GM18505 (cell line): ENCODE data around the gene FZR1.

ENCODE experiments used
- ATAC-seq: cut with Tn5 transposase; IDR thresholded peaks from one replicate; pipeline ENCODE4 v1.9.1; 2021; ENCODE audit not compliant: unreplicated experiment
- POLR2A ChIP-seq: IDR thresholded peaks from 4 replicates; pipeline ENCODE4 v1.6.1; 2011; ENCODE audit warnings: borderline replicate concordance; ENCODE audit not compliant: insufficient read depth, insufficient read length; ENCODE audit errors: extremely low read depth

Gene FZR1

DNA sequence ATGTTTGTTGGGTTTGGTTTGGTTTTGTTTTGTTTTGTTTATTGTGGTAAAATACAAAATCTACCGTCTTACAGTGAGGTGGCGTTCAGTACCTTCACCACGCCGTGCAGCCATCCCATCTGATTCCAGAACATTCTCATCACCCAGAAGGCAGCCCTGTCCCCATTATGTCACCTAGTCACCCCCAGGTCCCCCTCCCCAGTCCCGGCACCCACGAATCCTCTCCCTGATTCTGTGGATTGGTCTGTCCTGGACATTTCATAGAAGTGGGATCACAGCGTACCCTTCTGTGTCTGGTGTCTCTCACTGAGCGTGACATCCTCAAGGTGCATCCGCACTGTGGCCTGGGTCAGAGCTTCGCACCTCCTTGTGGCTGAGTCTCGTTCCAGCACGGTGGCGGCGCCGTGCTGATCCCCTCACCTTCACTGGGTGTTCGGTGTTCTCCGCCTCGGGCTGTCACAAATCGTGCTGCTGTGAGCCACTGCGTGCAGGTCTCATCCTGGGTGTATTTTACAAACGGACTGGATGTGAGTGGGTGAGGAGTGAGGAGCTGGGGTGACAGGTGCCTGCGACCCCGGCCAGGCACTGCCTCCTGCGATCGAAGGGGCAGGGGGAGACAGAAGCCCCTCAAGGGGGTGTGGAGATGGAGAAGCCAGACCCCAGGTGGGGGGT, 32.3 kb downstream of the FZR1 start:
- no peak for ATAC-seq
- no peak for TF ChIP-seq POLR2A

DNA sequence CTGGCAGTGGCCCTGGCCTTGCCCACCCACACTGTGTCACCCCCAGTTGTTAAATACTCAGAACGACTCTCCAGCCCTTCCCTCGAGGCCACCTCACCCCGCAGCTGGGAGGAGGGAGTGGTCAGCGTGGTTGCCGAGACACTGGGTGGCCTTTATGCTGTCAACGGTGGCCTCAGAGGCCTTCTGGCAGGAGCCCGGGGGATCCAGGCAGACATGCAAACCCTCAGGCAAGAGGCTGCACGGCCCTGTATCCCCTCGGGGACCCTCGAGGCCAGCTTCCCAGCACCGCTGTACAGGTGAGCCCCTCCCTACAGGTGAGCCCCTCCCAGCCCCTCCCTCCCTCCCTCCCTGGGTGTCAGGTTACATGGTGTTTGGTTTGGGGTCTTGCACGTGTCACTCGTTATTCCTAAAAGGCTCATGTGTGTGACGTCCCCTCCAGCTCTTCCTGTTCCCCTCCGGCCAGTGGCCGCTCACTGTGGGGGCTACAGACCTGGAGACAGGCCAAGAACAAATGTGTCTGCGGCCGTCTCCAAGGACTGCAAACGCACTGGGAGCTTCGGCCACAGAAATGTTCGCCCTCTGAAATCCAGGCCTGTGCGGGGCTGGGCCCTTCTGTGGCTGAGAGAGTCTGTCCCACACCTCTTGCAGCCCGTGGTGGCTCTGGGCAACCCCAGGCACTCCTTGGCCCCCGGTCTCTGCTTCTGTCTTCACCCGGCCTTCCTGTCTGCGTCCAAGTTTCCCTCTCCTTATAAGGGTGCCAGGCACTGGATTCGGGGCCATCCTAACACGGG, 33.0 kb downstream of the FZR1 start, which contains the start of gene TEKTIP1:
Gene TEKTIP1 (plus strand): TSS at position 210 of the 791 bp plus-strand sequence. CDS start 4 bp downstream, at position 214.
- no peak for TF ChIP-seq POLR2A
- ATAC-seq, result no peak

DNA sequence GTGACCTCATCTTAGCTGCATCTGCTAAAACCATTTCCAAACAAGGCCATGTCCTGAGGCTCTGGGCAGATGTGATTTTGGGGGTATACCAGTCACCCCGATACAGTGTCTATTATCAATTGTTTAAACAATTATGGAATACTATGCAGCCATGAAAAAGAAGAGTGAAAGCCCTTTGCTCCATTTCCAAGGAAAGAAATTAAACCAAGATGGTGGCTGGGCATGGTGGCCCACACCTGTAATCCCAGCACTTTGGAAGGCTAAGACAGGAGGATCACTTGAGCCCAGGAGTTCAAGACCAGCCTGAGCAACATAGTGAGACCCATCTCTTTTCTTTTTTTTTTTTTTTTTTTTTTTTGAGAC, 33.6 kb downstream of the FZR1 start:
- no peak for TF ChIP-seq POLR2A
- no peak for ATAC-seq

DNA sequence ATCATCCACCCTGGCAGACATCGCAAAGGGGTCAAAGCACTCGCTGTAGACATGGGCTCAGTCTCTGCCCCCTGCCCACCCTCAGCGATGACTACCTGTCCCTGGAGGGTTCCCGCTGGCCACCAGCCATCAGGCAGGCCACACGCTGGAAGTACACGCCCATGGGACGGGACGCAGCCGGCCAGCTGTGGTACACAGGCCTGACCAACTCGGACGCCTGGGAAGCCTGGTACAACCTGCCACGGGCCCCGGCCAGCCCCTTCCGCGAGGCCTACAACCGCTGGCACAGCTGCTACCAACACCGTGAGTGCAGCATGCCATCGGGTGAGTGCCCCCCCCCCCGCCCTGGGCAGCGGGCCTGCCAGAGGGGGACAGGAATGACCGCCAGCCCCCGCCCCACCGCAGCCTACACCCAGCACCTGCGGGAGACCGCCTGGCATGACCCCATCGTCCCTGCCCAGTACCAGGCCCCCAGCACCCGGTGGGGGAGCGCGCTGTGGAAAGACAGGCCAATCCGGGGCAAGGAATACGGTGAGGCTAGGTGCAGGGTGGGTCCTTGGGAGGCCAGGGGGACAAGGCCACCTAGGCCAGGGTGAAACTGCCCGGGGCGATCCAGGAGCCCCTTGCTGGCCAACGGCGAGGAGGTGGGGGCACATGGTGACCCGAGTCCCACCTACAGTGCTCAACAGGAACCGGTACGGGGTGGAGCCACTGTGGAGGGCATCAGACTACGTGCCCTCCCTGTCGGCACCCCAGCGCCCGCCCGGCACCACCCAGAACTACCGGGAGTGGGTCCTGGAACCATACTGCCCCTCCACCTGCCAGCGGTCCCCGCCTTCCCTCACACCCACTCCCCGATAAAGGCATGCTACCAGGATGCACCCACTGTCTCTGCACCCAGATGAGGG, 37.3 kb downstream of the FZR1 start:
- no peak for TF ChIP-seq POLR2A
- ATAC-seq, result no peak

DNA sequence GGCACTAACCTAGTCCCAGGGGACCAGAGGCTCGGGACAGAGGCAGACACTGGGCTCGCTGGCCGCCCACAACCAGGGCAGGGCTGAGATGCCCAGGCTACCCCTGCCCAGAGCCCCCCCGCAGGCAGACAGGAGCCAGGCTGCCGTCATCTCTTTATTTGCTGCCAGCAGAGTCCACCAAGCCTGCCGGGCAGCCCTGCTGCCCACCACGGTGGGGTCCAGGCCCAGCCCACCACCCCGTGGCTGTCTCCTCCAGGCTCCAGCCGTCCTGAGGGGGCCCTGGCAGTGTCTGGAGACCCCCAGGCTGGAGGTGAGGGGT, 37.9 kb downstream of the FZR1 start:
- TF ChIP-seq POLR2A, result no peak
- ATAC-seq, result no peak

DNA sequence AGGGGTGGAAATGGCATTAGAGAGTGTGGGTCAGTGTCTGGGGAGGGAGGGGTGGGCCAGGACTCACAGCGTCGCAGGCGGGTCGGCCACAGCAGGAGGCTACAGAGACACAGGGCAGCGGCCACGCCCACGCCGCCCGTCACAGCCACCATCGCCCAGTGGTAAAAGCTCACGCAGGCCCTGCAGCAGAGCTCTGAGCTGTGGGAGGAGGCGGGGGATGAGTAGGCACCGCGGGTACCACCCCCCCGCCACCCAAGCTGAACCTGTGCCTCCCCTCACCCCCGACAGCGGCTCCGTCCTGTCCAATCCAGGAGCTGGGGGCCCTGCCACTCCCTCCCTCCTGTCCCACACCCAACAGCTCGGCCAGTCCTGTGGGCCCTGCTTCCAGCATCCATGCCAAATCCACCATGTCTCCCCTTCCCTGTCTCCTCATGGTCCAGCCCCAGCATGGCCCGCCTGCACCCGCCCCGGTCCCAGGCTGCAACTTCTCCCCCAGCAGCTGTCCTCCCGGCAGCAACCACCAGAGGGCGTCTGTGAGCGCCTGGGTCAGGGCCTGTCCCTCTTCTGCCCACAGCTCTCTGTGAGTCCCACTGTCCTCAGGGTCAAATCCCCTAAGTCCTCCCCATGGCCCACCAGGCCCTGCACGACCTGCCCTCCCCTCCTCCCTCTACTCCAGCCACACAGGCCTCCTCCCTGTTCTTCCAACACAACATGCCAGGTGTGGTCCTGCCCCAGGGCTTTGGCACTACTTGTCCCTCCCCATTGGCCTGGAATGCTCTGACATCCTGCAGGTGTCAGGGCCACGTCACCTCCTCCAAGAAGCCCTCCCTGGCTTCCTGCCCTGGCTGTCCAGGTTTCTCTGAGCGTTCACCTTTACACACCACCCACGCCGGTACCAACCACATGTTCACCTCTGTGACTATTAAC, 38.9 kb downstream of the FZR1 start:
- no peak for TF ChIP-seq POLR2A
- no peak for ATAC-seq

DNA sequence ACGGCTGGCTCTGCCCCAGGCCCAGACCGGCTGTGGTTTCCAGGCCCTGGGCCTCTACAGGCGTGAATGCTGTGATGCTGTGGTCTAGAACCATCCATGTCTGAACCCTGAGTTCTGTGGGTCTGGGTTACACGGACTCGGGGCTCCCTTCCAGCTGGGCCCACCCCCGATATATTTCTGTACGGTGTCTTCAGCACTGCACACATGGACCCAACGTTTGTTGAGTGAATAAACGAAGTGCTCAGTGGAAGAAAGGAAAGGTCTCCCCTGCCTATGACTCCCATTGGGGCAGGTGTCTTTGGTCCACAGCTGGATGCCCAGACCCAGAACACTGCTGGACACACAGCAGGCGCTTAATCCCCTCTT, 39.5 kb downstream of the FZR1 start:
- ATAC-seq, result no peak
- TF ChIP-seq POLR2A, result no peak

DNA sequence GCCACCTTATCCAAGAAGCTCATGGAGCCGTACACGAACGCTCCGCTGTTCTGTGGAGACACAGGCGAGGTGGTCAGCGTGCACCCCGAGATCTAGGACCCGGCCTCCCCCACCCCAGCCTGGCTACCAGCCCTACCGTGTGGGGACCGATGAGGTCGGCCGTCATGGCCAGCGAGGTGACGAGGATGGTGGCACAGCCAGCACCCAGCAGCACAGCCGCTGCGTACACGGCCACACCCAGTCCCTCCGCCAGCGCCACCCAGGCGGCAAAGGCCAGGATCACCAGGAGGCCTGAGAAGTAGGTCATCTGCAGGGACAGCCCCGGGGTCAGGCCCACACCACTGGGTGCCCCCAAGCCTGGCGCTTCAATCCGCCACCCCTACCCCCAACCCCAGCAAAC, 40.0 kb downstream of the FZR1 start:
- no peak for ATAC-seq
- TF ChIP-seq POLR2A, result no peak

DNA sequence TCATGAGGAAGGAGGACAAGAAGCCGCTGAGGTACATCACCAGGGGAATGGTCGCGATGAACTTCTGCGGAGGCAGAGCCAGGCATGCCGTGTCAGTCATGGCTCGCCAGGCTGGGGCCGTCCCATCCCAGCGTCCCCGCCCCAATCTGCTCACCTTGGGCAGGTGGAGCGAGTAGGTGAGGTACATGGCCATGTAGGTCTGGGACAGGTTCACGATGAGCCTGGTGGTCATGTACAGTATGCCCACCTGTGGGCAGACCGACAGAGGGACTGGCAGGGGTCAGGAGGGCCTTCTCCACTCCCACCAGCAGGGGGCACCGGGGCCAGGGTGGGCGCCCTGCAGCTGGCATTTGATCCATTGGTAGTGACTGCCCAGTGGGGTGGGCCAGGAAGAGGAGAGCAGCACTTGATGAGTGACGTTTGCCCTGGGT, 41.2 kb downstream of the FZR1 start:
- no peak for ATAC-seq
- TF ChIP-seq POLR2A, result no peak

DNA sequence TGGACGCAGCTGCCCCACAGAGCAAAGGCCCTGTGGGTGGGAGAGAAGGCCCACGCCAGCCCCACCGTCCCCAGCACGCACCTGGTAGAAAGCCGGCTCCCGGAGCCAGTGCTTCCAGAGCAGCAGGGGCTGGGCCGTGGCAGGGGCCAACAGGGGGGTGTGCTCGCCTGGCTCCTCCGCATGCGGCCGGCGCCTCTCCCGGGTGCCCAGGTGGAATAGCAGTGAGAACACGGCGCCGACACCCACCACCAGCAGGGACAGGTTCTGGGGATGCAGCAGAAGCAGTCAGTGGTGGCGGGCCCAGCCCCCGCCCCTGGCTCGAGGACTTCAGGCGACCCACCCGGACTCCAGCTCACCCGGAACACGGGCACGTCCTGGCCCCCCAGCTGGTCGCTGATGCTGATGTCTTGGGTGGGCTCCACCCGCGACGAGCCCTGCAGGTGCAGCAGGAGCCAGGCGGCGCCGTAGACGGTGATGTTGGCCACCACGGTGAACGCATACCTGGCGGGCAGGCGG, 41.7 kb downstream of the FZR1 start:
- TF ChIP-seq POLR2A, result no peak
- no peak for ATAC-seq

DNA sequence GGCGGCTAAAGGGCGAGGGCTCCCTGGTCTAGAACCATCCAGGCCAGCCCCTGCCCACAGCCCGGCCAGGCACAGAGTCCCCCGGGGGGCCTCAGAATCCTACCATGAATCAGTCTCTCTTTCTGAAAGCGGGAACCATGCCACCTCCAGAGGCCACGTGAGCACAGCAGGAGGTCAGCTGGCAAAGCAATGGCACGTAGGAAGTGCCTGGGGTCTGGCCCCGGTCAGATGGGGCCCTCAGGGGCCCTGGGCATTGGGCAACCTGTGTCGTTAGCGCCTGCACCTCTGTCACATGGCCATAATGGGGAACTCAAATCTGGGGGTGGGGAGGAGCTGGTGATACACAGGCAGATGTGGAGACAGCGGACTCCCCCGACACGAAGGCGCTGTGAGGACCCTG, 42.5 kb downstream of the FZR1 start:
- ATAC-seq, result no peak
- TF ChIP-seq POLR2A, result no peak

DNA sequence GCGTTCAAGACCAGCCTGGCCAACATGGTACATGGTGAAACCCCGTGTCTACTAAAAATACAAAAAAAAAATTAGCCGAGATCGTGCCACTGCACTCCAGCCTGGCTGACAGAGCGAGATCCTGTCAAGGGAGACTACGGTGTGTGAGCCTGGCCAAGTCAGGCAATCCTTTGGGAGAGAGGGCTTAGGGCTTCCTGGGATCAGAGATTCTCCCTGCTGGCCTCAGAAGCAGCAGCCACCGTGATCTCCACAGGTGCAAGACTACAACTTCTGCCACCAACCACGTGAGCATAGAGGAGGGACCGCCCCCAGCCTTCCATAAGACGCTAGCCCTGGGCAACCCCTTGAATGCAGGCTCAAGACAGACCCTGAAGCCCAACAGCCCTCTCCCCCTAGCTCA, 43.7 kb downstream of the FZR1 start:
- no peak for ATAC-seq
- TF ChIP-seq POLR2A, result no peak
